NCI-H524 treated with DMSO at 0.1 percent for 48 hours (cell line): ENCODE results near the gene GCSH.

Experiments used
- DNase-seq: peaks from one replicate; lab custom pipeline; 2025; lab: John Stamatoyannopoulos, UW

The GCSH gene

DNA sequence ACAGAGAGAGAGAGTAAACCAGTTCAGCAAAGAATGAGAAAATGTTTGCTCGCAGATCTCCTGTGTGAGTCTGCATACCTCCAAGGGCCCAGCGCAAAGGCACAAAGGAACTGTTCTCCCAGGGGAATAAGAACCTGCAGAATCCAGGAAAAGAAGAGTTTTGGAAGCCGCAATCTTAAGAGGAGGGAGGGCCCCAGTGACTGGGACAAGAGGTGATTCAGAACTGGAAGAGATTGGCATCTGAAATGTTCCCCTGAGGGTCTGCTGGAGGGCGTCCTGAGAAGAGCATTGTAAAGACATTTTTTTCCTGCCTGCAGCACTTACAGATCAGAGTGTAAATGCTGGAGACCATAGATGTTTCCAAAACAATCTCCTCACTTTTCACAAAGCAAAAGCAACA lies 54.5 kb downstream of the GCSH start:
- no peak for DNase-seq

DNA sequence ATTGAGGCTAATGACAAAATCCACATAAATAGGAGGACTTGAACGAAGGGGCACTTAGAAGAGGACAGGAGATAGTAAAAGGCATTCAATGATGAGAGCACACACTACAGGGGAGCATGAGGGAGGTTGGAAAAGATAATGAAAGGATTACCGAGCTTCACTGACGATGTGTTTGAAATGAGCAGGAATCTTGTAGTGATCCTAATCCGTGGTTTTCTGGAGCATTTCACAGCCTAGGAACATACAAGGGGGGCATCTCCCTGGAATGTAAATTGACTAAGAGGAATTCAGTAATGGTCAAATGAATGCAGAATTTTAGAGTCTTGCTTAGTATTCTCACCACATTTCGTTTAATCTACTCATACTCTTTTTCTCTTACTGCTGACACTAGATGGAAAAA lies 55.4 kb downstream of the GCSH start:
- DNase-seq: no peak

DNA sequence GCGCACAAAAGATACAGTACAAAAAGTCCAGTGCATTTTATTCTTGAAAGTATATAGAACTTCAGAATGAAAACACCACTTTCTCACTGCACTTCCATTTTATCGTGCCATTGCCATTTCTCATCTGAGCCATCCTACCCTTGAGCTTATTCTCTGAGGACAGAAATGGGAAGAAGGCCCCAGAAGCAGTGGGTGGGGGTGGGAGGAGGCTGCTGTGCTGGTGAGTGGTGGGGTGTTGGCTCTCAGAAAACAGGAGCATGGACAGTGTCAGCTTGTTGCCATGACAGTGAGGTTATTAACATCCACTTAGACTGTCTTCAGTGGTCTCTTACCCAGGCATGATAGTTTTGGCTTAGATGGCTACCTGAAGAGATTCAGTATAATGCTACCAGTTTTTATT lies 56.1 kb downstream of the GCSH start:
- DNase-seq: no peak

DNA sequence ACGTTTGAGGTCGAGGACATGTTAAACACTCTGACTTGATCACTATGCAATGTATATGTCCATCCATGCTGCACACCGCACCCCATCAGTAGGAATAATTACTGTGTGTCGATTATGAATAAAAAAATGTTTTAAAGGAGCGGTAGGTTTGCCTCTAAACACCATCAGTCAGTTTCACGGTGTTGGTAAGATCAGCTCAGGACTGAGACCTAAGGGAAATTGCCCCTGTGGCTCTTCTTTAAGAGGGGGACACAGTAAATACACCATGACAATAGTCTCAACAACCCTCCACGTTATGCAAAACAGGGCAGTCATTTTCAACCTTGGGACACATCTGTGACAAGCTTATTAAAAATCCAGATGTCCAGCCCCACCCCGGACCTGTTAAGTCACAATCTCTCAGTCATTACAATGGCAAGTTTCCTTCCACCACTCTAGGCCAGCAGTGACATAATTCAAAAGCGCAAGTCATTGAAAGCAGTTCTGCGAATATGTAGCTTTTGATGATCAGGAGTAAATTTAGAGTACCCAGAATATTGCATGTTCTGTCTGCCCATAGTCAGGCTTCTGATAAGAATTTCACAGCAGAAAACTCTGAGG lies 59.3 kb downstream of the GCSH start:
- no peak for DNase-seq

DNA sequence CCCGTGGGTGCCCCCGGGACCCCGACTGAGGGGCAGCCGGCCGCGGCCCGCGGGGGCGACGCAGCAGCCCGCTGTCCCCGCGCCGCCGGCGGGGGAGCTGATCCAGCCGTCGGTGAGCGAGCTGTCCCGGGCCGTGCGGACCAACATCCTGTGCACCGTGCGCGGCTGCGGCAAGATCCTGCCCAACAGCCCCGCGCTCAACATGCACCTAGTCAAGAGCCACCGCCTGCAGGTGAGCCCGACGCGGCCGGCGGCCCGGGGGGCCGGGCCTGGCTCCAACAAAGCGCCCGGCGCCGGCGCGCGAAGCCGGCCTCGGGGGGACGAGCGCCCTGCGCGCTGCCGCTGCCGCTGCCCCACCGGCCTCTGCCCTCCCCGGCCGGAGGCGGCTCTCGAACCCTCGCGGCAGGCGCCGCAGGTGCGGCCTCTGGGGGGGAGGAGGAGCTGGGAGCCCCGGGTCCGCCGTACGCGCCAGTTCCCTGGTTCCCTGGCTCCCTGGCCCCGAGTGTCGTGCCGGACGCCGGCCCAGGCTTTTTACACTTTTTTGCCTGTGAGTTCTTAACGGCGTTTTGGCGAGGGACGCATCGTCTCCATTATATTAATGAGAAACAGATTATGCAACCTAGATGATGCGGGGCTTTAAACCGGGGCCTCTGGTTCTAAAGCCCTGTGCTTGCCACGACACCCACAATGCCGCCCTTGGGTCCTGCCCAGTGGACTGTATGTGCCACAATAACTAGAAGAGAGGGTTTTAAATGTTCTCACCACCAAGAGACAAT lies 60.0 kb downstream of the GCSH start:
- no peak for DNase-seq

DNA sequence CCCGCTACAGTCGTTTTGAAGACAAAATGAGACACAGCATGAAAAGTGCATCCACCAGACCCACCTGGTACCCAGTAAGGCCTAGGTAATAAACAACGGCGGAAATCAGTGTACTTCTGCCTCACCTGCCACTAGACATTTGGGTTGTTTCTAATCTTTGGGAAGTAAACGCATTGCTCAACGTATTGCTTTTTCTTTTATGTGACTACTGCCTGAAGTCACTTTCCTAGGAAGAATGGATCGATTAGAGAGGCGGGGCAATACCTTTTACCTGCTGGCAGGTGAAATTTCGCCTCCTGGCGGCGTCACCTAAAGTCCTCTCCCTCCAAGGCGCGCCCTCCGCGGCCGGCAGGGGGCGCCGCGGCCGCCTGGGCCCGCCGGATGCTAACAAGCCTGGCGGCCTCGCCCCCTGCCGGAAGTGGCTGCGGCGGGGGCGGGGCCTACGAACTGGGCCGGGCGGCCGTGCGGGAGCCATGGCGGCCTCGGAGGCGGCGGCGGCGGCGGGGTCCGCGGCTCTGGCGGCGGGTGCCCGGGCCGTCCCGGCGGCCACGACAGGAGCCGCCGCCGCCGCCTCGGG lies 60.7 kb downstream of the GCSH start, which contains the start of gene ATMIN:
Gene ATMIN, plus strand, starts transcription at position 445 of the 577 bp plus-strand sequence. Its CDS starts 29 bp downstream, at position 474.
- DNase-seq: no peak
